ACC112 (cell line): Measurements from ENCODE around the gene GTF2IRD2.
"Not testable (repeated sequence)": the region's sequence is repeated elsewhere in the genome, so short reads cannot be mapped to it uniquely, and the experiment has no call there.

Experiments
- H2AFZ ChIP-seq: fragments of 200-600 bp; sonication (generic); one replicate; pipeline ENCODE4 v1.6.0; 2017; ENCODE audit warnings: antibody characterized with exemption, low read length; ENCODE audit not compliant: unreplicated experiment
- H3K27ac ChIP-seq: fragments of 200-600 bp; sonication (generic); 2 replicates; pipeline ENCODE4 v1.5.1; 2014; ENCODE audit warnings: low read depth, mild to moderate bottlenecking, antibody characterized with exemption, low read length, moderate library complexity
- H3K27me3 ChIP-seq: fragments of 200-600 bp; sonication (generic); 2 replicates; pipeline ENCODE4 v1.6.1; 2014; ENCODE audit warnings: mild to moderate bottlenecking, antibody characterized with exemption, low read length, moderate library complexity, mixed read lengths; ENCODE audit not compliant: insufficient read depth
- H3K36me3 ChIP-seq: fragments of 200-600 bp; sonication (generic); 2 replicates; pipeline ENCODE4 v1.6.1; 2016; ENCODE audit warnings: mild to moderate bottlenecking, antibody characterized with exemption, low read length, moderate library complexity, mixed read lengths; ENCODE audit not compliant: insufficient read depth
- H3K4me1 ChIP-seq: fragments of 200-600 bp; sonication (generic); one replicate; pipeline ENCODE4 v1.6.1; 2016; ENCODE audit warnings: low read length, mixed read lengths; ENCODE audit not compliant: insufficient read depth, unreplicated experiment, control insufficient read depth
- H3K4me3 ChIP-seq: fragments of 200-600 bp; sonication (generic); 2 replicates; pipeline ENCODE4 v1.5.1; 2014; ENCODE audit warnings: mild to moderate bottlenecking, low read depth, low read length
- H3K79me2 ChIP-seq: fragments of 200-600 bp; sonication (generic); one replicate; pipeline ENCODE4 v1.6.0; 2016; ENCODE audit warnings: low read length; ENCODE audit not compliant: control insufficient read depth, unreplicated experiment, insufficient read depth

GTF2IRD2 gene

DNA sequence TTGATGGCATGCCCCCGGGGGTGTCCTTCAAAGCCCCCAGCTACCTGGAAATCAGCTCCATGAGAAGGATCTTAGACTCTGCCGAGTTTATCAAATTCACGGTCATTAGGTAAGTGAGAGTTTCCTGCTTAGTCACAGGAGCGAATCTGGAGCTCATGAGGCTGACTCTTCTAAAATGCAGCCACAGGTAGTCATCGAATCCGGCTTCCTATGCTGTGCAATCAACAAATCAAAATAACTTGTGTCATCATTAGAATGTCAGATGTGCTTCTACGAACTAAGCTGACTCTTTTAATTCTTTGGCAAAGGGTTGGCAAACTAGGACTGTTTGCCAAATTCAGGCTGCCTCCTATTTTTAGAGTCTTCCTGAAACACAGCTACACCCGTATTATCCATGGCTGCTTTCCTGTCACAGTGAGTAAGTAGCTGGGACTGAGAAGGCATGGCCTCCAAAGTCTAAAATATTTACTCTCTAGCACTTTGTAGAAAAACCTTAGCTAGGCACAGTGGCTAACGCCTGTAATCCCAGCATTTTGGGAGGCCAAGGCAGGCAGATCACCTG is 97.4 kb downstream of the GTF2IRD2 start:
- not testable (repeated sequence) for H3K79me2 ChIP-seq, H3K27ac ChIP-seq, H3K4me1 ChIP-seq, H3K4me3 ChIP-seq, H3K36me3 ChIP-seq, H3K27me3 ChIP-seq, H2AFZ ChIP-seq
